RPMI8226 (cell line): ENCODE results near the gene ZIK1.

Experiments used
- DNase-seq: peaks from one replicate; pipeline ENCODE4 v3.0.0-alpha.2; 2015

ZIK1 gene

DNA sequence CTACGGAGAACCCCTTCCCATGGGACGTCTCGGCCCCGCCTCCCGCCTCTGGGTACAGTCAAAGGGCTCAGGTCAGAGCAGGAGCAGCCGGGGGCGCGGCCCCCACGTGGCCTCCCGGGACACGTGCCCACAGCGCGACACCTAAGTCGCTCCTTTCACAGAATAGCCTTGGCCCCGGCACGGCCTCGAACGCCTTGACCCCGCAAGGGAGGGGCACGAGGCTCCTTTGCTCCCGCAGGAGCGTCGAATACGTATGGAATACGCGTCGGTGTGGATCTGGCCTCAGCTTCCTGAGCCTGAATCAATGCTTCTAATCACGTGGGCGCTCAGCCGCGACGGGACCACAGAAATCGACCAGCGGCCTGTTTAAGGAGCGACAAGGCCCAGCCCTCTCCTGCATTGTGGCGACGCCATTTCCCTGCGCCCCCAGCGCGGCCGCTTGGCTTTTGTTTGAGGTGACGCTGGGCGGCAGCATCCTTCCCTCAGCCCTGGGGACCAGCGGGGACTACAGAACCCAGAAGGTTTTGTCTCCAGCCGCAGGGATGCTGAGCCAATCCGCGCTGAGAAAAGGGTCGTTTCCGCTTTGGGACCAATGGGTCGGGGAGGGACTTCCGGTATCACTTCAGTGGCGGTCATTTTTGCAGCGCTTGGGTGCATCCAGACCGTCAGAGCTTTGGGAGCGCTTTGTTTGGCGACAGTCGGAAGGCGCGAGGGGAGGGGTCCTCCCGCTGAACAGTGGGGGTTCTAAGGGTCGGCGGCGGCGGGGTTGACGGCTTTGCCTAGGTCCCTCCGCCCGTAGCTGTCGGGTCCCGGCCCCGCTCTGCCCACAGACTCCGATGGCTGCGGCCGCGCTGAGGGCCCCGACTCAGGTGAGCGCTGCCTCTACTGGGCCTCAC, at the start of gene ZIK1:
TSS of gene ZIK1 (plus strand) at position 625 of the 896 bp plus-strand sequence. CDS start at position 837, 212 bp downstream.
- DNase-seq, result peak; percentile 96

- no peak for DNase-seq
Measured at GRCh38 chr19:57537953-57538547, 45.9 kb upstream of the ZIK1 start.

- DNase-seq, result no peak
Measured at GRCh38 chr19:57546513-57546912, 37.4 kb upstream of the ZIK1 start.

GRCh38 chr19:57552432-57552831, 31.5 kb upstream of the ZIK1 start:
- no peak for DNase-seq

DNA sequence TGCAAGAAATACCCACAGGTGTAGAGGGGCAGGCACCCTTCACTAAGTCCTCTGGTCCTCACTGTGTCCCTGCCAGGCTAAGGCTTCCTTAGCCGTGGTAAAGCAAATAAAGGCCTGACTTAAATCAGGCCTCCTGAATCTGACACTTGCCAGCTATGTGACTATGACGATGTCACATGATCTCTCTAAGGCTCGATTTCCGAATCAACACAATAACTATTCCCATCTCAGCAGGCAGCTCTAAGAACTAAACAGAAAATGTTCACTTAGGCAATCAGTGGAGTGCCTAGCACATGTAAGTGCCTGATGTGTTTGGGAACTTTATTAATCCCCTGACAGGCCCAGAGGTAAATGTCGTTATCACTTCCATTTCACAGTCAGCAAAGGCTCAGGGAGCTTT, 26.3 kb upstream of the ZIK1 start:
- DNase-seq, result no peak

- no peak for DNase-seq
Measured at GRCh38 chr19:57558525-57558924, 25.4 kb upstream of the ZIK1 start.

DNA sequence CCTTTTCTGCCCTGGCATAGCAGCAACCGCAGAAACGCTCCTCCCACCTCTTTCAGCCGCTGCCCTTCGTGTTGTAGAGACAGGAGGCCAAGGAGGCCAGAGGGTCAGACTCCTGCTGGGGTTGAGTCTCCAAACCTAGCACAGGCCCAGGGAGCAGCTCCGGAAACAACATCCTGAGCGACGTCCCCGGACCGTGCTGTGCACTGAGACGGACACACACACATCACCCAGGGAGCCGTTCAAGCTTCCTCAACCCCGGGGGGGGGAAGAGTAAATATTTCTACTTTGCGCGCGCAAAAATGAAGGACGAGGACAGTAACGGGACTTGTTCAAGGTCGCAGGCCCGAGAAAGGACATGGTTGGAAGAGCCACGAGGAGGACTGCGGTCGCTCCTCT, 24.9 kb upstream of the ZIK1 start:
- DNase-seq, result peak; percentile 40

GRCh38 chr19:57559404-57560025, 24.4 kb upstream of the ZIK1 start, which contains the start of gene ZNF550:
Gene ZNF550 (minus strand): TSS chr19:57559863. CDS start chr19:57559682, 181 bp downstream.
- DNase-seq, result peak; percentile 91

DNA sequence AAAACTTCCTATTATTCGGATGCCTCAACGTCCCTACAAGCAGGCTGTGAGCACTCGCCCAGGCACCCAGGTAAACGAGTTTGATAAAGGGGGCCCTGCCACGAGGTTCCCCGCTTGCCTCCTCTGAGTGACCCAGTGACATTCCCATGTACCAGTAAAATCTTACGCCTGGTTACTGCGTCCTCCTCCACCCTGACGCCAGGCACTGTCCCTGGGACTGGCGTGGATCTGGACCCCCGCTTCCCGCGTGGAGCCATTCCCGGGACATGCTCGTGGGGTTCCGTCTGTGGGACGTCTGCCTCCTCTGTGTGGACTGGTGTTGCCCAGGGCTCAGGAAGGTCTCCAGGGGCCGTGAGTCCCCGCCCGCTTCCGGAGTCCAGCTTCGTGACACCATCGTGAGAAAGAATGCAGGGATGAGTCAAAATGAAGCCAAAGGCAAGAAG, 23.9 kb upstream of the ZIK1 start:
- no peak for DNase-seq

GRCh38 chr19:57563547-57563946, 20.4 kb upstream of the ZIK1 start:
- no peak for DNase-seq

GRCh38 chr19:57566396-57567265, 17.3 kb upstream of the ZIK1 start:
- peak; percentile 41 for DNase-seq

DNA sequence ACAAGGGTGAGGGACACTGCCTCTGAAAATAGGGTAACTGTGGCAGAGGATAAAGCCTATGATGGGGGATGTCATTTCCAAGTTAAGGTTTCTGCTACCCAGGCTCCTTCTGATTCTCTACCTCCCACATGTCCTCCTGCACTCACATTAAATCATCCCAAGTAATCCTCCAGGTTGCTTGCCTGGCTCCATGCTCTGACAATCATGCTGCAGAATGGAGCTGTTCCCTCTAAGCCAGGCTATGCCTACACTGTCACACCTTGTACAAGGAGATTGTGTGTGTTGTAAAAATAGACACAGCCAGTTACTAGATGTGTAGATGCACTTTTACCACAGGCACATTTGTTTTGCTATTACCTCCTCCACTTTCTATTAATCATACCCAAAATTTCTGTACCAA, 13.2 kb upstream of the ZIK1 start:
- DNase-seq, result no peak

- DNase-seq, result no peak
Measured at GRCh38 chr19:57572415-57572947, 11.5 kb upstream of the ZIK1 start.

GRCh38 chr19:57576661-57577060, 7.3 kb upstream of the ZIK1 start:
- DNase-seq, result no peak

- peak; percentile 99 for DNase-seq
Measured at GRCh38 chr19:57578487-57579205, 5.3 kb upstream of the ZIK1 start, which contains the start of gene ZNF416. Gene ZNF416 (minus strand): TSS chr19:57578911. CDS start chr19:57578704, 207 bp downstream.

- DNase-seq, result no peak
Measured at GRCh38 chr19:57583104-57583520, 833 bp upstream of the ZIK1 start.

DNA sequence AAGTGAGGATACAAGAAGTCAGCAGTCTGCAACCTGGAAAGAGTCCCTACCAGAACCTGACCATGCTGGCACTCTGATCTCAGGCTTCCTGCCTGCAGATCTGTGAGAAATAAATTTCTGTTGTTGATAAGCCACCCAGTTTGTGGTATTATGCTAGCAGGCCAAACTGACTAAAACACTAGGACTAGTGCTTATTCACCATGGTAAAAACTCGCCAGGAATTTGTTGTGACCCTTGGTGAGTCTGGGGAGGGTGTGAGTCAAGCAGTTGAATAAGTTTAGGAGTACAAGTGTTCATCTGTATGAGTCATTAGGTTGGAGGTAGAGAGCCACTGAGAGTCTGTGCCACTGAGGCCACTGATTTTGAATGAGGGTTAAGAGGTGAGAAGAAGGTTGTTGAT, 3.6 kb downstream of the ZIK1 start:
- DNase-seq, result no peak

DNA sequence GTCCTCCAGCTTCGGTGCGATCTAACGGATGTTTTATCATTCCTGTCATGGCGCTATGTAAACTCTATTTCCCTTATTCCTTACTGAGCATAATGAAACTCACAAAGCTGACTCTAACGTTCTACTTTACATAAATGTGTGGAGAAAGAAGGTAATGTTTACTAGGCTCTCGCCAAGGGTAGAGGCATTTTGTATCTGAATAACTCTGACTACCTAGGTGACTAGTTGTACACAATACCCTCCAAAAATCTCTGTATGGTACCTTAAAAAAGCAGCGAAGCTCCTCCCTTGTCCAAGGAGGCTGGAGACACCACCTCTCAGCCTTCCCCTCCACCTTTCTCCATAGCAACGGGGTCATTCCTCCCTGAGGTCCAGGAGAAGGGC, 15.4 kb downstream of the ZIK1 start:
- no peak for DNase-seq

DNA sequence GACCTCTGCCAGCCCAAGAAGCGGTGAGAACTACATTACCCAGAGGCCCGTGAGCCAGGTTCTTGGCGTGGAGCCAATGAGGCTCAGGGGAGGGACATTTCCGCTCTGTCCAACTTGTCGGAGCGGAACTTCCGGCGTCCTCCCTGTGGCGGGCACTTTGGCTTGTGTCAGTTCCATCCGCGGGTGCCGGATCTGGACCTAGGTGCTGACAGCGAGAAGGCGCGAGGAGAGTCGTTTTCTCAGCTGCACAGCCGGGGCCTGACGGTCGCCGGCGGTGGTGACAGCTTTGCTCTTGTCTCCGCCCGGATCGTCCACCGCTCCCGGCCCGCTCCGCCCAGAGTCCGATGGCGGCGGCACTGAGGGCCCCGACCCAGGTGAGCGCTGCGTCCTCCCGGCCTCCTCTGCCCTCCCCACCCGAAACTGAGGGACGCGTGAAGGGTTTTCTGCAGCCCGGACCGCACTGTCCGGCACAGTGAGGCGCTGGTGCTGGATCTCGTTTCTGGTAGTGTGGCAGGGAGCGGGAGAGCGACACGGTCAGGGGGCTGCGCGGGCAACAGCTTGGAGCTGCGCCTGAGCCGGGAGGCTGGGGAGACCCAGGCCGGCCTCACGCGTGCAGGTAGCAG, 15.9 kb downstream of the ZIK1 start, which contains the start of gene ZNF530:
TSS of gene ZNF530 (plus strand) at position 125 of the 623 bp plus-strand sequence. CDS start 4,461 bp downstream, outside the sequence.
- DNase-seq, result peak; percentile 97

- DNase-seq, result no peak
Measured at GRCh38 chr19:57606931-57607330, 23.0 kb downstream of the ZIK1 start.

GRCh38 chr19:57611113-57611512, 27.2 kb downstream of the ZIK1 start:
- DNase-seq, result no peak
